Liver (tissue), 9 donors: ENCODE measurements around the gene SCN4A. TPM values are rescaled to one million over a fixed set of nuclear protein-coding genes. Genes with fewer than 3 reads are reported as not detected.
"Not testable (repeated sequence)": the region's sequence is repeated elsewhere in the genome, so short reads cannot be mapped to it uniquely, and the experiment has no call there.

Experiments used
- DNase-seq: peaks from one replicate; pipeline ENCODE4 v3.0.0-alpha.2; 2017; ENCODE audit warnings: low spot score
- H3K27ac ChIP-seq, 2 donors: one replicate each; pipeline ENCODE4 v1.7.0; 2013; ENCODE audit warnings: inconsistent platforms in 2 of 2, low read length in 2 of 2, control low read depth in 1 of 2, low read depth in 1 of 2, mild to moderate bottlenecking in 1 of 2
- H3K27me3 ChIP-seq, 4 donors: one replicate each; pipeline versions ENCODE4 v1.6.1 to v1.7.0; 2013; ENCODE audit warnings: low read length in 3 of 4, inconsistent platforms in 1 of 4, mild to moderate bottlenecking in 1 of 4, moderate library complexity in 1 of 4; ENCODE audit not compliant: control insufficient read depth in 4 of 4, insufficient read depth in 4 of 4
- H3K36me3 ChIP-seq, 4 donors: one replicate each; pipeline versions ENCODE4 v1.6.1 to v1.7.0; 2013; ENCODE audit warnings: low read length in 3 of 4, mild to moderate bottlenecking in 3 of 4, low read depth in 1 of 4, moderate library complexity in 1 of 4; ENCODE audit not compliant: control insufficient read depth in 4 of 4, insufficient read depth in 3 of 4
- H3K4me1 ChIP-seq, 4 donors: one replicate each; pipeline versions ENCODE4 v1.6.1 to v1.7.0; 2013; ENCODE audit warnings: low read length in 3 of 4, mild to moderate bottlenecking in 3 of 4, moderate library complexity in 1 of 4; ENCODE audit not compliant: control insufficient read depth in 4 of 4, insufficient read depth in 4 of 4
- H3K4me3 ChIP-seq, 3 donors: one replicate each; pipeline versions ENCODE4 v1.6.1 to v1.7.0; 2013; ENCODE audit warnings: low read length in 3 of 3, control low read depth in 1 of 3, low read depth in 1 of 3, mild to moderate bottlenecking in 1 of 3
- H3K9ac ChIP-seq, 2 donors: one replicate each; pipeline ENCODE4 v1.7.0; 2013; ENCODE audit warnings: low read length in 2 of 2, mild to moderate bottlenecking in 2 of 2, moderate library complexity in 2 of 2, control low read depth in 1 of 2, low read depth in 1 of 2
- H3K9me3 ChIP-seq, 4 donors: one replicate each; pipeline versions ENCODE4 v1.6.1 to v1.7.0; 2013; ENCODE audit warnings: low read length in 3 of 4; ENCODE audit not compliant: control insufficient read depth in 4 of 4
- ATF3 ChIP-seq: IDR thresholded peaks from 2 replicates; pipeline ENCODE4 v1.6.1; 2016; ENCODE audit warnings: antibody characterized with exemption
- CTCF ChIP-seq: fragments of 150-350 bp; IDR thresholded peaks from 2 replicates; pipeline ENCODE4 v1.5.1; 2017; ENCODE audit warnings: improper control_type of control experiment, low read depth, low read length; ENCODE audit not compliant: missing input control
- EGR1 ChIP-seq, 2 donors: IDR thresholded peaks; 2 replicates each; pipeline ENCODE4 v1.6.1; 2016 to 2018; ENCODE audit warnings: antibody characterized with exemption in 2 of 2, low read depth in 2 of 2
- FOXA1 ChIP-seq: IDR thresholded peaks from 2 replicates; pipeline ENCODE4 v1.6.1; 2016; ENCODE audit warnings: antibody characterized with exemption
- FOXA2 ChIP-seq: IDR thresholded peaks from 2 replicates; pipeline ENCODE4 v1.6.1; 2016; ENCODE audit warnings: antibody characterized with exemption
- GABPA ChIP-seq, 2 donors: IDR thresholded peaks in 1 of 2; conservative IDR thresholded peaks in 1 of 2; 2 replicates each; pipeline ENCODE4 v1.6.1; 2016; ENCODE audit warnings: antibody characterized with exemption in 2 of 2, mild to moderate bottlenecking in 1 of 2, moderate library complexity in 1 of 2
- HNF4A ChIP-seq, 2 donors: conservative IDR thresholded peaks; 2 replicates each; pipeline ENCODE4 v1.6.1; 2016; ENCODE audit warnings: antibody characterized with exemption in 2 of 2, mild to moderate bottlenecking in 2 of 2
- HNF4G ChIP-seq: IDR thresholded peaks from 2 replicates; pipeline ENCODE4 v1.6.1; 2016; ENCODE audit warnings: antibody characterized with exemption
- JUND ChIP-seq, 2 donors: IDR thresholded peaks; 2 replicates each; pipeline ENCODE4 v1.6.1; 2016; ENCODE audit warnings: antibody characterized with exemption in 2 of 2
- MAX ChIP-seq: IDR thresholded peaks from 2 replicates; pipeline ENCODE4 v1.6.1; 2016; ENCODE audit warnings: antibody characterized with exemption
- NR2F2 ChIP-seq: IDR thresholded peaks from 2 replicates; pipeline ENCODE4 v1.6.1; 2016; ENCODE audit warnings: antibody characterized with exemption
- RAD21 ChIP-seq, 2 donors: IDR thresholded peaks; 2 replicates each; pipeline ENCODE4 v1.6.1; 2016; ENCODE audit warnings: antibody characterized with exemption in 2 of 2, mild to moderate bottlenecking in 2 of 2
- REST ChIP-seq: IDR thresholded peaks from 2 replicates; pipeline ENCODE4 v1.6.1; 2016; ENCODE audit warnings: antibody characterized with exemption, mild to moderate bottlenecking
- RXRA ChIP-seq, 2 donors: IDR thresholded peaks; 2 replicates each; pipeline ENCODE4 v1.6.1; 2017 to 2018; ENCODE audit warnings: antibody characterized with exemption in 2 of 2, mild to moderate bottlenecking in 1 of 2
- SP1 ChIP-seq: IDR thresholded peaks from 2 replicates; pipeline ENCODE4 v1.6.1; 2018; ENCODE audit warnings: antibody characterized with exemption, mild to moderate bottlenecking
- TAF1 ChIP-seq: conservative IDR thresholded peaks from 2 replicates; pipeline ENCODE4 v1.6.1; 2016; ENCODE audit warnings: antibody characterized with exemption, mild to moderate bottlenecking
- ZBTB33 ChIP-seq: IDR thresholded peaks from 2 replicates; pipeline ENCODE4 v1.6.1; 2016; ENCODE audit warnings: antibody characterized with exemption
- WGBS: extraction: QIAGEN DNeasy Blood & Tissue Kit; methylation state at CpG from one replicate; pipeline ENCODE4 v1.1.7; 2013; 5-methylcytosine and 5-hydroxymethylcytosine counted together
- polyA plus RNA-seq, 2 donors: library from polyadenylated mRNA; stranded (reverse) in 1 of 2; unstranded in 1 of 2; fragments of 200-250 nt in 1 of 2; fragments of >200 nt in 1 of 2; fragmentation: Nextera tagmentation in 1 of 2; extraction: Ambion mirVana in 1 of 2; gene quantifications; one replicate each; pipeline versions ENCODE4 v1.2.1 to v1.2.3, GENCODE V29; 2013 to 2015
- total RNA-seq, 2 donors: library from RNA; depleted of rRNA; stranded (reverse); fragments of >200 nt; gene quantifications; one replicate each; pipeline ENCODE4 v1.2.3, GENCODE V29; 2014
- donor health status: healthy.
- donor health status: healthy.
- donor health status: healthy.
- donor health status: healthy.
- donor health status: healthy.

SCN4A gene
- total and polyA plus RNA-seq, 4 donors = 0.04 to 1.3 (median 0.43) TPM

GRCh38 chr17:63983320-63983719 lies 10.6 kb upstream of the SCN4A start:
- no peak overlapping the region for H3K4me3 ChIP-seq
- peak overlapping the region in 1 of 2 donors; percentile 18 for H3K27ac ChIP-seq
- no peak for DNase-seq
- peaks cover 0 to 7% (median 1%) of the 10 kb centered on the region in 4 donors for H3K9me3 ChIP-seq
- H3K9ac ChIP-seq = no peak overlapping the region
- TF ChIP-seq NR2F2 (peak; percentile 74), GABPA (IDR thresholded peaks at IDR 0.05 in 1 of 2, conservative IDR thresholded peaks at IDR 0.05 in 1 of 2) (no peak), EGR1 (IDR thresholded peaks at IDR 0.05; ENCODE audit: low read depth in 2 of 2) (no peak)
- peaks cover 0 to 3% (median 0%) of the 10 kb centered on the region in 4 donors for H3K4me1 ChIP-seq
- no peaks in the 10 kb centered on the region for H3K27me3 ChIP-seq
- 64% methylated on average over 7 of the region's 7 CpGs for WGBS
- no peaks in the 10 kb centered on the region for H3K36me3 ChIP-seq

GRCh38 chr17:63982641-63983040 lies 9.9 kb upstream of the SCN4A start:
- 91% methylated on average over 2 of the region's 2 CpGs for WGBS
- H3K27ac ChIP-seq, H3K9ac ChIP-seq, H3K4me1 ChIP-seq, H3K27me3 ChIP-seq, H3K36me3 ChIP-seq, H3K9me3 ChIP-seq, H3K4me3 ChIP-seq, DNase-seq: not testable (repeated sequence)

GRCh38 chr17:63978272-63979200 lies 5.8 kb upstream of the SCN4A start:
- no peak overlapping the region for H3K9ac ChIP-seq
- no peak for DNase-seq
- H3K9me3 ChIP-seq = peaks cover 0 to 7% (median 1%) of the 10 kb centered on the region in 4 donors
- 80% methylated on average over 13 of the region's 13 CpGs for WGBS
- no peak overlapping the region for H3K27ac ChIP-seq
- H3K27me3 ChIP-seq = no peaks in the 10 kb centered on the region
- TF ChIP-seq HNF4G = no peak
- no peak for TF ChIP-seq EGR1 (IDR thresholded peaks at IDR 0.05; ENCODE audit: low read depth in 2 of 2)
- no peak for TF ChIP-seq FOXA1
- no peak for TF ChIP-seq REST
- TF ChIP-seq ATF3 = no peak
- TF ChIP-seq SP1 = no peak
- TF ChIP-seq NR2F2 = no peak
- TF ChIP-seq CTCF = no peak
- no peak for TF ChIP-seq TAF1
- TF ChIP-seq HNF4A (conservative IDR thresholded peaks at IDR 0.05) = no peak
- no peak for TF ChIP-seq RAD21 (IDR thresholded peaks at IDR 0.05)
- TF ChIP-seq FOXA2 = no peak
- TF ChIP-seq JUND (IDR thresholded peaks at IDR 0.05) = no peak
- TF ChIP-seq ZBTB33 = no peak
- no peak for TF ChIP-seq GABPA (IDR thresholded peaks at IDR 0.05 in 1 of 2, conservative IDR thresholded peaks at IDR 0.05 in 1 of 2)
- TF ChIP-seq RXRA (IDR thresholded peaks at IDR 0.05) = no peak
- no peak for TF ChIP-seq MAX
- H3K36me3 ChIP-seq = no peaks in the 10 kb centered on the region
- no peak overlapping the region for H3K4me3 ChIP-seq
- H3K4me1 ChIP-seq = peaks cover 0 to 3% (median 0%) of the 10 kb centered on the region in 4 donors
